GM12801 (cell line): ENCODE data around the gene TIMM13.

Experiments used
- CTCF ChIP-seq: IDR thresholded peaks from one replicate; pipeline ENCODE4 v1.5.1; 2011; ENCODE audit warnings: control low read depth; ENCODE audit not compliant: insufficient read length; ENCODE audit errors: extremely low read depth

The TIMM13 gene

GRCh38 chr19:2468596-2468995 lies 41.2 kb upstream of the TIMM13 start:
- TF ChIP-seq CTCF: no peak

GRCh38 chr19:2464389-2464788 lies 37.0 kb upstream of the TIMM13 start:
- TF ChIP-seq CTCF: no peak

- no peak for TF ChIP-seq CTCF
Observed at GRCh38 chr19:2462635-2463421, 35.4 kb upstream of the TIMM13 start.

GRCh38 chr19:2461751-2462634 lies 34.6 kb upstream of the TIMM13 start:
- TF ChIP-seq CTCF: no peak

- no peak for TF ChIP-seq CTCF
Observed at GRCh38 chr19:2460245-2460644, 32.9 kb upstream of the TIMM13 start.

- no peak for TF ChIP-seq CTCF
Observed at GRCh38 chr19:2458054-2458453, 30.7 kb upstream of the TIMM13 start.

- no peak for TF ChIP-seq CTCF
Observed at GRCh38 chr19:2457394-2458037, 30.1 kb upstream of the TIMM13 start.
